K562 (cell line): ENCODE measurements around the gene CNOT4. TPM values are rescaled to one million over a fixed set of nuclear protein-coding genes. Genes with fewer than 3 reads are reported as not detected.

Experiments
- ARID1B ChIP-seq: fragments of 450-650 bp; IDR thresholded peaks from 2 replicates; pipeline ENCODE4 v1.6.1; 2016; ENCODE audit warnings: antibody characterized with exemption, mild to moderate bottlenecking, inconsistent platforms
- CC2D1A ChIP-seq: fragments of 450-650 bp; IDR thresholded peaks from 2 replicates; pipeline ENCODE4 v1.6.1; 2017; ENCODE audit warnings: mild to moderate bottlenecking
- CHAMP1 ChIP-seq: fragments of 450-650 bp; IDR thresholded peaks from 2 replicates; pipeline ENCODE4 v1.6.1; 2016; ENCODE audit warnings: mild to moderate bottlenecking
- CHCHD3 ChIP-seq: fragments of 250-450 bp; sonication (Bioruptor Pico); IDR thresholded peaks from 2 replicates; pipeline ENCODE4 v2.1.2; 2022; ENCODE audit warnings: mild to moderate bottlenecking
- FOXK1 ChIP-seq: sonication (generic); formaldehyde crosslinking; IDR thresholded peaks from 2 replicates; pipeline ENCODE4 v1.8.0; 2022; ENCODE audit warnings: missing genetic modification reagents, mild to moderate bottlenecking, borderline replicate concordance
- HDAC8 ChIP-seq: fragments of 450-650 bp; IDR thresholded peaks from 2 replicates; pipeline ENCODE4 v1.6.1; 2016; ENCODE audit warnings: mild to moderate bottlenecking, missing genetic modification characterization, moderate library complexity, missing compliant biosample characterization
- HES1 ChIP-seq: fragments of 450-650 bp; IDR thresholded peaks from 2 replicates; pipeline ENCODE4 v1.6.1; 2016; ENCODE audit warnings: low read depth, mild to moderate bottlenecking, moderate library complexity
- LEF1 ChIP-seq: fragments of 450-650 bp; IDR thresholded peaks from 2 replicates; pipeline ENCODE4 v1.6.1; 2016; ENCODE audit warnings: mild to moderate bottlenecking
- MNT ChIP-seq, 2 experiments: fragments of 450-650 bp; conservative IDR thresholded peaks; 2 replicates each; pipeline ENCODE4 v1.6.1; 2017; ENCODE audit warnings: mild to moderate bottlenecking in 2 of 2, moderate library complexity in 2 of 2
- MTA1 ChIP-seq: fragments of 450-650 bp; IDR thresholded peaks from 2 replicates; pipeline ENCODE4 v1.6.1; 2017; ENCODE audit warnings: borderline replicate concordance
- MTA2 ChIP-seq: fragments of 450-650 bp; IDR thresholded peaks from 2 replicates; pipeline ENCODE4 v1.6.1; 2016; ENCODE audit warnings: low read depth
- RBBP5 ChIP-seq: fragments of 200-600 bp; sonication (generic); IDR thresholded peaks from 2 replicates; pipeline ENCODE4 v1.6.1; 2012; ENCODE audit warnings: borderline replicate concordance, mild to moderate bottlenecking, low read length, control low read depth, inconsistent platforms; ENCODE audit not compliant: insufficient read depth, poor library complexity, severe bottlenecking
- SMARCA5 ChIP-seq: fragments of 450-650 bp; IDR thresholded peaks from 2 replicates; pipeline ENCODE4 v1.6.1; 2016
- SPI1 ChIP-seq: IDR thresholded peaks from 2 replicates; pipeline ENCODE4 v1.6.1; 2011; ENCODE audit warnings: low read depth, low read length, control low read depth, borderline replicate concordance
- SRSF1 ChIP-seq: fragments of 200-400 bp; formaldehyde crosslinking; IDR thresholded peaks from 2 replicates; pipeline ENCODE4 v1.6.1; 2017; ENCODE audit warnings: mild to moderate bottlenecking, low read depth, low read length, moderate library complexity
- TFAP4 ChIP-seq: sonication (generic); formaldehyde crosslinking; IDR thresholded peaks from 2 replicates; pipeline ENCODE4 v1.8.0; 2022; ENCODE audit warnings: missing genetic modification reagents, mild to moderate bottlenecking, moderate library complexity, borderline replicate concordance
- TOE1 ChIP-seq, 2 experiments: fragments of 450-650 bp in 1 of 2; sonication (generic) in 1 of 2; formaldehyde crosslinking in 1 of 2; IDR thresholded peaks; 2 replicates each; pipeline versions ENCODE4 v1.7.1 to v1.8.0; 2016 to 2022; ENCODE audit warnings: borderline replicate concordance in 2 of 2, mild to moderate bottlenecking in 2 of 2, antibody characterized with exemption in 1 of 2, inconsistent platforms in 1 of 2, low read depth in 1 of 2, missing genetic modification reagents in 1 of 2, moderate library complexity in 1 of 2
- USF2 ChIP-seq: sonication (generic); formaldehyde crosslinking; IDR thresholded peaks from 2 replicates; pipeline ENCODE4 v1.5.0; 2020; ENCODE audit warnings: missing genetic modification reagents
- ZBTB9 ChIP-seq: fragments of 450-650 bp; formaldehyde crosslinking; IDR thresholded peaks from 2 replicates; pipeline ENCODE4 v1.4.0; 2020; ENCODE audit warnings: mild to moderate bottlenecking, moderate library complexity
- ZFP36 ChIP-seq: fragments of 150-350 bp; IDR thresholded peaks from 2 replicates; pipeline ENCODE4 v1.6.1; 2018; ENCODE audit warnings: low read length, low read depth; ENCODE audit not compliant: partially characterized antibody
- polyA plus RNA-seq, 8 experiments: library from polyadenylated mRNA; depleted of rRNA in 4 of 8; stranded (reverse) in 5 of 8; unstranded in 3 of 8; fragments of >200 nt; fragmentation: Nextera tagmentation in 2 of 8; fragmentation: Illumina TruSeq in 1 of 8; extraction: Ambion mirVana in 2 of 8; extraction: Trizol in 1 of 8; gene quantifications; 2 replicates each; pipeline versions ENCODE4 v1.2.1 to v1.2.3, GENCODE V29; 2011 to 2014; ENCODE audit warnings: inconsistent platforms in 1 of 8, missing spikeins in 1 of 8
- total RNA-seq, 7 experiments: library from RNA; depleted of rRNA in 6 of 7; stranded (reverse); fragments of >200 nt in 6 of 7; fragmentation: Illumina TruSeq in 2 of 7; extraction: Trizol in 2 of 7; gene quantifications; 2 replicates each; pipeline versions ENCODE4 v1.2.1 to v1.2.3, GENCODE V29; 2011 to 2021; ENCODE audit warnings: low replicate concordance in 1 of 7

The CNOT4 gene
- total and polyA plus RNA-seq, 9 of the 15 experiments (the other 6 are each of a cell fraction or from before 2014, with no cell fraction given), result 8.6 to 24.1 (median 15.4) TPM

GRCh38 chr7:135517060-135517459 lies 7.2 kb upstream of the CNOT4 start (continued):
- TF ChIP-seq HES1, result peak; percentile 32; the same call in 1 of the 2 replicates
- TF ChIP-seq ARID1B, result peak; percentile 83
- TF ChIP-seq CHCHD3 (CRISPR knock-in tag), result 0 out of 2 replicates have a peak, but pooled peaks have one; percentile 55
- TF ChIP-seq MTA2, result peak; percentile 48; the same call in 1 of the 2 replicates
- peak; percentile 46; the same call in 1 of the 2 replicates for TF ChIP-seq SMARCA5
- no peak; the same call in 1 of the 2 replicates for TF ChIP-seq CHAMP1
- TF ChIP-seq TFAP4 (CRISPR knock-in tag), result no peak
- TF ChIP-seq USF2 (CRISPR knock-in tag), result no peak
- TF ChIP-seq MTA1, result peak; percentile 64; the same call in 1 of the 2 replicates
- peak; percentile 58 for TF ChIP-seq LEF1
- peak; percentile 29 for TF ChIP-seq ZFP36
- TF ChIP-seq MNT (conservative IDR thresholded peaks at IDR 0.05), result peak in 1 of 2 experiments; percentile 18; a peak in 1 of 4 replicates
- no peak for TF ChIP-seq FOXK1 (CRISPR knock-in tag)
- peak; percentile 89 for TF ChIP-seq SPI1
- TF ChIP-seq CC2D1A, result 0 out of 2 replicates have a peak, but pooled peaks have one; percentile 17
- no peak for TF ChIP-seq RBBP5
- TF ChIP-seq SRSF1, result no peak
- 0 out of 2 replicates have a peak, but pooled peaks have one; percentile 77 for TF ChIP-seq ZBTB9 (CRISPR knock-in tag)
- no peak for TF ChIP-seq HDAC8 (tag)
- TF ChIP-seq TOE1 (IDR thresholded peaks at IDR 0.05; ENCODE audit: borderline replicate concordance), result peak; percentile 35; the same call in 1 of the 2 replicates
- TF ChIP-seq TOE1 (CRISPR knock-in tag; IDR thresholded peaks at IDR 0.05; ENCODE audit: borderline replicate concordance, low read depth), result no peak
